UCSD-AML1 (cell line): ENCODE data around the gene DENND1C.
"Not testable (repeated sequence)": the region's sequence is repeated elsewhere in the genome, so short reads cannot be mapped to it uniquely, and the experiment has no call there.

Source experiments
- DNase-seq: peaks from one replicate; lab custom pipeline; 2025; ENCODE audit not compliant: unreplicated experiment; lab: John Stamatoyannopoulos, UW

DENND1C gene

DNA sequence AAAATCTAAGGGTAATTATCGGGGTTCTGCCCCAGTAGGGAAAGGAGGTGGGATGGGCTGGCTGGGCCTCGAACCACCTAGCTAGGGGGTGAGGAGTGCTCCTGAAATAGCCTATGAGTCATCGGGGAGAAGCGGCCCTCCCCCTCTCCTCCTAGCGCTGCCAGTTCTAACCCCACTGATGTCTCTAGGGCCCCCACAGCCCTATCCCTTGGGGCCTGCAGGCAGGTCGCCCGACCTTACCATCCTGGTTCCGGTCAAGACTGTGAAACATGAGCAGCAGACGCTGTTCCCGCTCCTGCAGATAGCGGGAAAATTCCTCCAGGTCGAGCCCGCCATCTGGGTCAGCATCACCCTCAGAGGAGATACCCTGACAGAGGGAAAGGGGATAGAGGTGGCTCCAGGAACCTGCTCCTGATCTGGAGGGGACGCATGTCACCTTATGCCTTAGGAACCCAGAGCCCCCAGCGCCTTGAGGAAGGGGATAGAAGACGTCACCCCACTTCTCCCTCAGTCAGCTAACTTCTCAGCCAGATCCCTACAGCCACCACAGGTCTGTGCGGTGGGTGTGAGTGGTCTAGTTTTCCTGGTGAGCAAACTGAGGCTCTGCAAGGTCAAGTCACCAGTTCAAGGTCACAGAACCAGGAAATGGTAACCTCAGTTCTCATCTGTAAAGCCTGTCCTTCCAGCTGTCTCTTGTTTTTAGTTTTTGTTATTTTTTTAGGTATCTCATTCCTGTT is 23.5 kb downstream of the DENND1C start:
- DNase-seq, result no peak

DNA sequence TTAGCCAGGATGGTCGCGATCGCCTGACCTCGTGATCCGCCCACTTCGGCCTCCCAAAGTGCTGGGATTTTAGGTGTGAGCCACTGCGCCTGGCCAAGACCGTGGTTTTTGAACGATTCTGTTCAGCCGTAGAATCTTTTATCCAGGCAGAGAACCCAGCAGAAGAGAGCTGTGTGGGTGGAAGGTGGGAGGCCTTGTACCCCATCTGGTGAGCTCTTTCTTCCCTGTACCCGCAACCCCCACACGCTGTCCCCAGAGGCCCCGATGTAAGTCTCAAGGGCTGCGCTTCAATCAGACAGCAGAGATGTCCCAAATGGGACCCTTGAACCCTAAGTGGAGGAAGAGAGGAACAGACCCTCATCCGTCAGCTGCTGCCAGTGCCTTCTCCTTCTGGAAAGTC is 25.7 kb downstream of the DENND1C start:
- no peak for DNase-seq

DNA sequence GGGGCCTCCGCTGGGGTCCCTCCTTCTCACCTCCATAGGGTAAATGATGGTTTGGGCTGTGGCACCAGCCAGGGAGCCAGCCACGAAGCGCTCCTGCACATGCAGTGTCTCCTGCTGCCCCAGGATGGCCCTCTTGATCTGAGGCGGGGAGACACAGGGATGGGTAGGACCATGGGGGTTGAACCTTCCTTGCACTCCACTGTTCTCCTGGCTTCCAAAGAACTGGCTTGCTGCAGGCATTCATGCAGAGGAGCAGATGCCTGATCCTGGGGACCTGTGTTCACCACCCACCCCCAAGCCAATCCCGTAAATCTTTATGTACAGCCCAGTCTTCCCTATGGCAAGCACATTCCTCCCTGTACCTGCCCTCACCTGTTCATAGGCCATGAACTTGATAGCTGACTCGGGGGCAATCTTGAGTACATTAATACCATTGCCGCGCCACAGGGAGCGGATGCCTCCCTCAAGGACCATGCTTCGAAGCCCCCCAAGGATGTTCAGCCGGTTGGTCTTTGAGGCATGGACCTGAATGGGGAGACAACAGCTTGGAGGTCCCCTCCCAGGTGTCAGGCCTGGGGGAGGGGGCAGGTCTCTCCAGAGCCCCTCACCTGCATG is 27.5 kb downstream of the DENND1C start:
- DNase-seq, result no peak

DNA sequence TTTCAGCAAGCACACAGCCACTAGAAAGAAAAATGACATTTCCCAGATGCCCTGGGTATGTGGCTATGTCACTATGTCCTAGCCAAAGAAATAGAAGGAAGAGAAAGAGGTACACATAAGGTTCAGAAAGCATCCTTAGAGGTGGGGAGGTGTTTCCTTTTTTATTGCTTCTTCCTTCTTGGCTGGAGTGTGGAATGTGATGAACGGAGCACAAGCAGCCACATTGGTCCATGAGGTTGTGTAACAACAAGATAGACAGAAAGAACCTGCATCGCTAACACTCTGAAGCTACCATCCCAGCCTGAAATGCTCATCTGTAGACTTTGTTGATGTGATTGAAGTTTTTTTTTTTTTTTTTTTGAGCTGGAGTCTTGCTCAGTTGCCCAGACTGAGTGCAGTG is 28.7 kb downstream of the DENND1C start:
- DNase-seq, result no peak

DNA sequence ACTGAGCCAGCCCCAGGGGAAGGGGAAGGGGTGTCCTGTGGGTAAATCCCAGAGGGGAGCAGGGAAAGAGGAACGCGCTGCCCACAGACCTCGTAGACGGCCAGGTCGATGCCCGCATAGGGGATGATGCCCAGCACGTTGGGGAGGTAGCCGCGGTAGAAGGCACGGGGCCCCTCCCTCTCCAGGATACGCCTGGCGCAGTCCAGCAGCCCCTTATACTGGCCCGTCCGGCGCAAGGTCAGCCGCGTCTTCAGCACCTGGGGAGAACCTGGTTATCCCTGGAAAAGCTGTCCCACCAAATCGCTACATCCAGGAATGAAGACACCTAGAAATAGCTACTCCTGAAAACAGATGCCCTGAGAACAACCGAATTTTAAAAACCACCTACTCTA is 29.4 kb downstream of the DENND1C start:
- no peak for DNase-seq

DNA sequence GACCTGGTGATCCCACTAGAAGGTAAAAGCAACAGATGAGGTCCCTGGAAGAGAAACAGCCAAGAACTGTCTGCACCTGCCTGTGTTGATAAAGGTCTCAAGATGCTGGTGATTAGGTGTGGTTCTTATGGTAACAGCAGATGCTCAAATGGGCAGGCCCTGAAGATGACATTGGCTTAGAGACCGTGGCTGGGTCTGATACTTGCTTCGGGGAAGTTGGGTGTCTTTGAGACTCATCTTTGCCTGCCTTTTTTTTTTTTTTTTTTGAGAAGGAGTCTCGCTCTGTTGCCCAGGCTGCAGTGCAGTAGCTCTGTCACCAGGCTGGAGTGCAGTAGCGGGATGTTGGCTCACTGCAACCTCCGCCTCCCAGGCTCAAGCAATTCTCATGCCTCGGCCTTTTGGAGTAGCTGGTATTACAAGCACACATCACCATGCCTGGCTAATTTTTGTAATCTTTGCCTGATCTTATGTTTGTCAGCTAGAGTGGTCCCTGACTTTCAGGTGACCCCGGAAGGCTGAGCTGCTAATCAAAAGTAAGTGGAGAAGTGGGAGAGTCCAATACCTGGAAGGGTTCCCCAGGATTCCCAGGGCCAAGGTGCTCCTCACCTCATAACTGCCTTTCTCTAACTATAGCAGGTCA is 29.9 kb downstream of the DENND1C start:
- no peak for DNase-seq

DNA sequence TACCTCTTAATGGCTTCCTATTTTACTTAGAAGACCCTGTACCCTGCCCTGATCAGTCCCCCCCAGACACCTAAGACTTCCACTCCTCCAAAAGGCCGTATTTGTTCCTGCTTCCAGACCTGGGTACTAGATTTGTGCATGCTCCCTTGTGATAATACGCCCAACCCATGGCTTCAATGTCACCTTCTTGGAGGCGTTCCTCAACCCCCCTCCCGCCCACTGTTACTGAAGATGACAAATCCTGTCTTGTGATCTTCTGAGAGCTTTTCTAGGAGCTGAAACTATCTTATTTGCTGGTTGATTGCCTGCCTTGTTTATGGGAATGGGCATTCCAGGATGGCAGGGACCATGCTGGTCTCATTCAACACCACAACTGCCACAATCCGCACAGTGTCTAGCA is 31.4 kb downstream of the DENND1C start:
- DNase-seq, result no peak

DNA sequence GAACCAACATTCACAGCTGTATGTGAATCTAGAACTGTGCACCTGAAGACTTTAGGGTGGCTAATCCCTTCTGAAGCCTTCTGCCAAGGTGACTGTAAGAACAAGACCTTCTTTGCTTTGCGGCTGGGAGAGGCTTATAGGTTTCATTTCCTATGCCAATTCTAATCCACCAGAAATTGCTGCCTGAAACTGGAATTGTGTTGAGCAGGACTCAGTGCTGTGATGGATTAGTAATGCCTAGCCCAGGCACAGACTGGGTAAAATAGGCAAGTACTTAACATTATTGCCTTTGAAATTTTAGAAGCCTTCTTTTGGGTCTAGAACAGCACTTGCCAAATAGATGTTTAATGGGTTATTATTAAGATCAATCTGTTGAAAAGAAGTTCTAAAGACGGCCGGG is 33.5 kb downstream of the DENND1C start:
- no peak for DNase-seq

DNA sequence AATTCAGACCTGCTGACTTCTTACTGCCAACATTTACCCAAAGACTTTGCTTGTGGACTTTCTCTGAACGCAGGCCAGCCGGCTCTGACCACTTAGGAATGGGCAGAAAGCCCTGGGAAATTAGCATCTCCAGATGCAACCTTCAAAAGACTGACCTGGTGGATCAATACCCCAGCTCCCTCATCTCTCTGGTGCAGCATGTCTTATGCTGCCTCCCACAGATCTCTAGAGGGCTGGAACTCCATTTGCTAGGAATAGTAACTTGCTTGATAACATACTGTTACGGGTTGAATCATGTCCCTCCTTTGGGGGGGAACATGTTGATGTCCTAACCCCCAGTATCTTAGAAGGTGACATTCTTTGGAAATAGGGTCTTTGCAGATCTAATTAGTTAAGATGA is 35.1 kb downstream of the DENND1C start:
- DNase-seq, result no peak

DNA sequence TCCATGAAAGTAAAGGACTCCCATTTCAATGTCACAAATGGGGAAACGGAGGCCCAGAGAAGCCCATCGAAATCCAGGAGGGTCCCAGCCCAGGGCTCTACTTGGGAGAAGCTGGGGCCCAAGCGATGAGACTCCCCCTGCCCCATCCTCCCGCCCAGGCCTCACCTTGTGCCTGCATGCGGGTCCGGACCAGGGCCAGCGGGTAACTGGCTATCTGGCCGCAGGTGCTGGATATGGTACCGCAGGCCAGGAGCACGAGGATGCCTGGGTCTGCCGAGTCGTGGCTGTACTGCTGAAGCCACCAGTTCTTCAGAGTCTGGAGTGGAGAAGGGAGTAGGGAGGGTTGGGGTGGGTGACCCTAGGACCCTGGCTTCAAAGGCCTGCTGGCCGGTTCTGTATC is 37.6 kb downstream of the DENND1C start:
- no peak for DNase-seq

DNA sequence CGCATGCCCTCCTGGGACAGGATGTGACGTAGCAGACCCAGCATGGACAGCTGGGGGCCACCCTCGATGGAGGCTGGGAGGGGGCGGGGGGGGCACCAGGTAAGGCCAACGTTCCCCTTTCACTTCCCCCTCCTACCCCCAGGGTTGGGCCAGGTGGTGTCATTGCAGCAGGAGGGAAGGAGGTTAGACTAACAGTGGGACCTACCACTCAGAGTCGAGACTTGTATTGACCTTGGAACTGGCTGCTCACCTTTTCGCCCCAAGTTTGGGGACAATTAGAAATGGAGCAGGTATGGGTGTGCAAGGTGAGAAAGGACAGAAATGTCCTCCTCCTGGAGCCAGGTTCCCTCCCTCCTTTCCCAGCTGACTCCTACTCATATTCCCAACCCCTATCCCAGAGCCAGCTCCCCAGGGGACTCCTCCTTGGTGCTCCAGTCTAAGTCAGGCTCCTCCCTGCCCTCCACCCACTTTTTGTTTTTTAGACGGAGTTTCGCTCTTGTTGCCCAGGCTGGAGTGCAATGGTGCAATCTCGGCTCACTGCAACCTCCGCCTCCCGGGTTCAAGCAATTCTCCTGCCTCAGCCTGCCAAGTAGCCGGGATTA is 39.4 kb downstream of the DENND1C start:
- no peak for DNase-seq

DNA sequence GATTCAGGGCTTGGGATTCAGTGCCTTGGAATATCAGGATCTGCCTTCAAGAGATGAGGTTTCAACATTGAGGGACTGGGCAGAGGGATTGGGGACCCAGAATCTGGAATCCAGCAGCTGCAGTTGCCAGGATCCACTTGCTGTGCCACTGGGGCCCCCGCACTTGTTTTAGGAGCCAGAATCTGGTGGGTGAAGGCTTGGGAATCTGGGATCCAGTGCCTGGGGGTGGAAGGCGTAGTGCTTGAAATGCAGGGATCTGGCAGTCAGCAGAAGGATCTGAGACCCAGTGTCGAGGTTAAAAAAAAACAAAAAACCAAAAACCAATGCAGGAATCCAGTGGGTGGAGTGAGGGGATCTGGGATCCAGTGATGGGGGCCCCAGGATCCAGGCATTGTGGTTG is 40.7 kb downstream of the DENND1C start:
- no peak for DNase-seq

DNA sequence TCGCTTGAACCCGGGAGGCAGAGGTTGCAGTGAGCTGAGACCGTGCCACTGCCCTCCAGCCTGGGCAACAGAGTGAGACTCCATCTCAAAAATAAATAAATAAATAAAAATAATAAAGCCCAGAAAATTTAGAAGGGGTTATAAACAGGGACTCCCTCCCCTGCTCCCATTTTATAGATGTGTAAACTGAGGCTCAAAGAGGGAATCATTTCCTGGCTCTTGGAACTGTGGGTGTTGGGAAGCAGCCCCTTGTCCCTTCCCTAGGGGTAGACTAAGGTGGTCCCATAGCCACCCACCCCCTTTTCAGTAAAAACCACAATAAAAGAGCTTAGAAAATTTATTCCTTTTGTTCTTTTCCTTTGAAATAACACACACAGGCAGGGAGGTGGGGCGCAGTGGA is 41.8 kb downstream of the DENND1C start:
- no peak for DNase-seq

DNA sequence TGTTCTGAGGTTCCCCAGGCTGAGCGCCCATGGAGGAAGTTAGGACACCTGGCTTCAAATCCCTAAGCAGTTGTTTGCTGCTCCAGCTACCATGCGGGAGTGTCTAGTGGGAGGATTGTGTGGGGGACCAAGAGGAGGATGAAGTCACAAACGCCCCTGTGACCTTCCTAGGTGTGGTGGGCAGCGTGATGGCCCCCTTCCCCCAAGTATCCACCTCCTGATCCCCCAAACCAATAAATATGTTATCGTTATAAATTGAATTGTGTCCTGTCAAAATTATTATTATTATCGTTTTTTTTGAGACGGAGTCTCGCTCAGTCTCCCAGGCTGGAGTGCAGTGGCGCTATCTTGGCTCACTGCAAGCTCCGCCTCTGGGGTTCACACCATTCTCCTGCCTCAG is 47.9 kb downstream of the DENND1C start, which contains the start of gene SLC25A41:
Gene SLC25A41 (minus strand): TSS at position 101 of the 400 bp plus-strand sequence. CDS start 70 bp downstream, at position 31.
- DNase-seq, result no peak

DNA sequence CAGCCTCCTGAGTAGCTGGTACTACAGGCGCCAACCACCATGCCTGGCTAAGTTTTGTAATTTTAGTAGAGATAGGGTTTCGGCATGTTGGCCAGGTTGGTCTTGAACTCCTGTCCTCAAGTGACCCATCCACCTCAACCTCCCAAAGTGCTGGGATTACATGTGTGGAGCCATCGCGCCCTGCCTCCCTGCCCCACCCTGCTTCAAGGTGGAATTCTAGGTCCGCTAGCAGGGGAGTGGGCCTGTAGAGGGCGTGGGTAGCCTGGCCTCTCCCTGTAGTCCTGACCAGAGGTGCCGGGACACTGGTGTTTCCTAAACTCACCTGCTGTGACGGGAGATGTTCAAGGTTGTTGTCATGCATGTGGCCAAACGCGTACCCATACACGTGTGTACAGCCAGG is 48.4 kb downstream of the DENND1C start:
- no peak for DNase-seq

DNA sequence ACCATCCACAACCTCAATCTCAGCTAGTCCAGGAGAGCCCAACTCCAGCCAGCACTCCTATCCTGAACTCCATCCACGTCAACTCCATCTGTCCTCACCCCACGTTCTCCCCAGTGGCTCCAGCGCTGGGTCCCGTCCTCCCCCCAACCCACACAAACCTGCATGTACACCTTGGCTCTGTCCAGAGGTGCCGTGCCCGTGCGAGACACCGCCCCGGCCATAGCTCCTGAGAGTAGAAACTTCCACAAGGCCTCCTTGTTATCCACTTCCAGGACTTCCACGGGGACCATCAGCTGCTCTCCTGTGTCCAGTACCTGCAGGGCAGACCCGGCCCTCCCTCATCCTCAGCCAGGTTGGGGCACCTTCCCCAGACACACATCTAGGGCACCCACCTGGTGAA is 49.7 kb downstream of the DENND1C start:
- DNase-seq, result no peak

DNA sequence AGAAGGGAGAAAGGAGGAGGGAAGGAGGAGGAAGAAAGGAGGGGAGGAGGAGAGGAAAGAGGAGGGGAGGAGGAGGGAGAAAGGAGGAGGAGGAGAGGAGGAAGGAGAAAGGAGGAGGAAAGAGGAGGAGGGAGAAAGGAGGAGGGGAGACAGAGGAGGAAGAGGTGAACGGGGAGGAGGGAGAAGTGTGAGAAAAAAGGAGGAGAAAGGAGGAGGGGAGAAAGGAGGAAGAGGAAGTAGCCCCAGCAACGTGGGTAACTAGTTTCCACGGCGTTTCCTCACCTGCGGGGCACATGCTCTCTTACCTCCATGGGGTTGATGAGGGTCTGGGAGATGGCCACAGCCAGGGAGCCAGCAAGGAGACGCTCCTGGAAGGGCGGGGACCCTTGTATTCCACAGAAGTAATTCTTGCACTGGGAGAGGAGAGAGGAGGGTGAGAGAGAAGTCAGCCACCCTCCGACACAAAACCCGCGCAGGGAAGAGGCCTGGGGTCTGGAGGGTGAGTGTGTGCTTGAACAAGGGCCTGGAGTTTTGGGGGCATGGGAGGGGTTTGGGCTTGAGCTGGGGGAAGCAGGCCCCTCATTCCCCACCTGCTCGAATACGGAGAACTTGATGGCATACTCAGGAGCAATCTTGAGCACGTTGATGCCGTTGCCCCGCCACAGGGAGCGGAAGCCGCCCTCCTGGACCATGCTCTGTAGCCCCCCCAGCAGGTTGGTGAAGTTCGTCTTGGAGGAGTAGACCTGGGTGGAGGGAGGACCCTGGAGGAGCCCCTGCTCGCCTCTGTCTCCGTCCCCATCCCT is 52.0 kb downstream of the DENND1C start:
- no peak for DNase-seq

DNA sequence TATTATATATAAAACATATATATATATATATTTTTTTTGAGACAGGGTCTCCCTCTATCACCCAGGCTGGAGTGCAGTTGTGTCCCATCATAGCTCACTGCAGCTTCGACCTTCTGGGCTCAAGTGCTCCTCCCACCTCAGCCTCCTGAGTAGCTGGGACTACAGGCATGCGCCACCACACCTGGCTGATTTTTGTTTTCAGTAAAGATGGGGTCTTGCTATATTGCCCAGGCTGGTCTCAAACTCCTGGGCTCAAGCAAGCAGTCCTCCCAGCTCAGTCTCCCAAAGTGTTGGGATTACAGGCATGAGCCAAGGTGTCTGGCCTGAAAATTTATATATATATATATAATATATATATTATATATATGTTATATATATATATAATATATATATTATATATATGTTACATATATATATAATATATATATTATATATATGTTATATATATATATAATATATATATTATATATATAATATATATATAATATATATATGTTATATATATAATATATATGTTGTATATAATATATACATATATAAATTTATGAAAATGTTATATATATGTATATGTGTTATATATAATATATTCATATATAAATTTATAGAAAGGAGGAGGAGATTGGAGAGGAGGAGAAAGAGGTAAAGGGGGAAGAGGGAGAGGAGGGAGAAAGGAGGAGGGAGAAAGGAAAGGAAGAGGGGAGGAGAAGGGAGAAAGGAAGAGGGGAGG is 52.7 kb downstream of the DENND1C start:
- not testable (repeated sequence) for DNase-seq

DNA sequence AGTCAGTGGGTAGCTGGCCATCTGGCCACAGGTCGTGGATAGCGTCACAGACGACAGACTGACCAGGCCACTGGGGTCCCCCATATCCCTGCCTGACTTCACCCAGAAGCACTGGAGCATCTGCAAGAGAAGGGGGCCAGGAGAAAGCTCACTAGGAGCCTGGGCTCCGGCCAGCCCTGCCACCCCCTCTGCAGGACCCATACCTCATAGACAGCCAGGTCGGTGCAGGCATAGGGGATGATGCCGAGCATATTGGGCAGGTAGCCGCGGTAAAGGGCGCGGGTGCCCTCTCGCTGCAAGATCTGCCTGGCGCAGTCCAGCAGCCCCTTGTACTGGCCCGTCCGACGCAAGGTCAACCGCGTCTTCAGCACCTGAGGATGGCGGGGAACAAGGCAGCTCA is 54.5 kb downstream of the DENND1C start:
- DNase-seq, result no peak
